Chondrocyte (in vitro differentiated cells): Measurements from ENCODE around the gene AGBL5. TPM values are rescaled to one million over a fixed set of nuclear protein-coding genes. Genes with fewer than 3 reads are reported as not detected.

Source experiments
- DNase-seq: peaks from one replicate; pipeline ENCODE4 v3.0.0; 2021; ENCODE audit warnings: mixed read lengths, low spot score
- H3K27ac Mint-ChIP-seq: one replicate; pipeline ENCODE4 v1.8.0; 2021; ENCODE audit warnings: mild to moderate bottlenecking, moderate library complexity, mixed read lengths; ENCODE audit not compliant: unreplicated experiment
- H3K27me3 Mint-ChIP-seq: 2 replicates; pipeline ENCODE4 v1.8.0; 2021; ENCODE audit warnings: low read depth, mixed read lengths
- H3K36me3 Mint-ChIP-seq: 2 replicates; pipeline ENCODE4 v1.8.0; 2021; ENCODE audit warnings: low read depth, mixed read lengths
- H3K4me1 Mint-ChIP-seq: 2 replicates; pipeline ENCODE4 v1.8.0; 2021; ENCODE audit warnings: low read depth, mild to moderate bottlenecking, mixed read lengths
- H3K4me3 Mint-ChIP-seq: one replicate; pipeline ENCODE4 v1.8.0; 2021; ENCODE audit warnings: mild to moderate bottlenecking, moderate library complexity, mixed read lengths; ENCODE audit not compliant: unreplicated experiment
- H3K9me3 Mint-ChIP-seq: 2 replicates; pipeline ENCODE4 v1.8.0; 2021; ENCODE audit warnings: low read depth, mixed read lengths
- CTCF ChIP-seq: fragments of 200-600 bp; sonication (generic); IDR thresholded peaks from 2 replicates; pipeline ENCODE4 v1.5.0; 2021; ENCODE audit warnings: antibody characterized with exemption, mild to moderate bottlenecking, moderate library complexity
- total RNA-seq: library from RNA; stranded (reverse); gene quantifications from 3 replicates; pipeline ENCODE4 v1.2.1, GENCODE V29; 2021

AGBL5 gene
- total RNA-seq, 1 donor from 2014 or later: 16.3 TPM

- no peaks in the 10 kb centered on the region for H3K9me3 Mint-ChIP-seq
- peaks cover 7% of the 10 kb centered on the region for H3K36me3 Mint-ChIP-seq
- no peaks in the 10 kb centered on the region for H3K27me3 Mint-ChIP-seq
- H3K4me3 Mint-ChIP-seq: peak within 1 kb of the TSS; percentile 90
- peak; percentile 44 for TF ChIP-seq CTCF
- no peak for DNase-seq
- peak within 1 kb of the TSS; percentile 95 for H3K27ac Mint-ChIP-seq
- H3K4me1 Mint-ChIP-seq: peaks cover 65% of the 10 kb centered on the region
These were observed 27.1 kb downstream of the AGBL5 start, which contains the start of gene EMILIN1 for GRCh38 chr2:27078267-27079194. Gene EMILIN1, plus strand, starts transcription at chr2:27078615. Its CDS starts 451 bp downstream, at chr2:27079066.

- peaks cover 7% of the 10 kb centered on the region for H3K36me3 Mint-ChIP-seq
- H3K9me3 Mint-ChIP-seq: no peaks in the 10 kb centered on the region
- H3K27me3 Mint-ChIP-seq: no peaks in the 10 kb centered on the region
- H3K4me3 Mint-ChIP-seq: peak overlapping the region; percentile 90
- H3K4me1 Mint-ChIP-seq: peaks cover 59% of the 10 kb centered on the region
- no peak for DNase-seq
- no peak for TF ChIP-seq CTCF
- peak overlapping the region; percentile 82 for H3K27ac Mint-ChIP-seq
These were observed 28.0 kb downstream of the AGBL5 start for GRCh38 chr2:27079233-27080139.

GRCh38 chr2:27080140-27080469 lies 28.6 kb downstream of the AGBL5 start:
- Mint-ChIP-seq H3K4me1 (peaks cover 54% of the 10 kb centered on the region), H3K4me3 (peak overlapping the region; percentile 90), H3K27me3 (no peaks in the 10 kb centered on the region), H3K27ac (peak overlapping the region; percentile 82), H3K9me3 (no peaks in the 10 kb centered on the region), H3K36me3 (peaks cover 7% of the 10 kb centered on the region)
- DNase-seq: no peak
- TF ChIP-seq CTCF: no peak

GRCh38 chr2:27080603-27080936 lies 29.1 kb downstream of the AGBL5 start:
- Mint-ChIP-seq H3K9me3 (no peaks in the 10 kb centered on the region), H3K27ac (peak overlapping the region; percentile 90), H3K27me3 (no peaks in the 10 kb centered on the region), H3K4me3 (peak overlapping the region; percentile 90), H3K36me3 (peaks cover 7% of the 10 kb centered on the region), H3K4me1 (peaks cover 54% of the 10 kb centered on the region)
- no peak for DNase-seq
- no peak for TF ChIP-seq CTCF
